GM19328 (cell line): Measurements from ENCODE around the gene PRKAR1B.
A peak's percentile ranks its signal among the peaks of the same experiment; 100 is the strongest.

Source experiments
- ATAC-seq: cut with Tn5 transposase; IDR thresholded peaks from one replicate; pipeline ENCODE4 v1.9.1; 2021; ENCODE audit warnings: mild to moderate bottlenecking, moderate library complexity; ENCODE audit not compliant: unreplicated experiment

The PRKAR1B gene

GRCh38 chr7:741850-742249 lies 14.8 kb upstream of the PRKAR1B start:
- no peak for ATAC-seq

- no peak for ATAC-seq
Observed at GRCh38 chr7:741191-741671, 14.2 kb upstream of the PRKAR1B start.

GRCh38 chr7:739983-740942 lies 13.2 kb upstream of the PRKAR1B start:
- no peak for ATAC-seq

GRCh38 chr7:739455-739982 lies 12.4 kb upstream of the PRKAR1B start:
- no peak for ATAC-seq

GRCh38 chr7:738723-739454 lies 11.8 kb upstream of the PRKAR1B start:
- ATAC-seq, result no peak

GRCh38 chr7:738241-738640 lies 11.2 kb upstream of the PRKAR1B start:
- ATAC-seq, result no peak

GRCh38 chr7:734808-735207 lies 7.7 kb upstream of the PRKAR1B start:
- ATAC-seq, result no peak

GRCh38 chr7:734214-734613 lies 7.1 kb upstream of the PRKAR1B start:
- no peak for ATAC-seq

GRCh38 chr7:732556-732955 lies 5.5 kb upstream of the PRKAR1B start:
- ATAC-seq, result no peak

GRCh38 chr7:732094-732541 lies 5.0 kb upstream of the PRKAR1B start:
- no peak for ATAC-seq

- ATAC-seq, result no peak
Observed at GRCh38 chr7:731440-732085, 4.5 kb upstream of the PRKAR1B start.

- no peak for ATAC-seq
Observed at GRCh38 chr7:730501-731439, 3.7 kb upstream of the PRKAR1B start.

- no peak for ATAC-seq
Observed at GRCh38 chr7:729140-730000, 2.3 kb upstream of the PRKAR1B start.

- ATAC-seq, result no peak
Observed at GRCh38 chr7:728602-729001, 1.5 kb upstream of the PRKAR1B start.

- ATAC-seq, result no peak
Observed at GRCh38 chr7:727806-728460, 852 bp upstream of the PRKAR1B start.

- no peak for ATAC-seq
Observed at GRCh38 chr7:726854-727103, 302 bp downstream of the PRKAR1B start.

GRCh38 chr7:726084-726853 lies 812 bp downstream of the PRKAR1B start, which contains the start of gene DNAAF5:
DNAAF5 (plus strand) TSS chr7:726699; CDS start chr7:726721, 22 bp downstream.
- peak; percentile 73 for ATAC-seq
